ENCODE results near the gene PRRC2B.

DNA sequence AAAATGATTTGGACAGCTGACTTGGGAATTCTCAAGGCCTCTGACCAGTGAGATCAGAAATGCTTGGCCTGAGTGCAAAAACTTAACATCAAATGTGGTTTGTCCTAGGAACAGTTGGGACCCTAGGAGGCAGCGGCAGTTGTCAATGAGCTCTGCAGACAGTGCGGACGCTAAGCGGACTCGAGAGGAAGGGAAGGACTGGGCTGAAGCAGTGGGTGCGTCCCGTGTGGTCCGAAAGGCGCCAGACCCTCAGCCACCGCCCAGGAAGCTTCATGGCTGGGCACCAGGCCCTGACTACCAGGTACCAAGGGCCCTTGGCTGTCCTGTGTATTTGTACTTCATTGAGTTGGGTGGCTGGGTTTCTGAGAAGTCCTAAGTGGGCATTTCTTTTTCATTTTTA, 65.2 kb downstream of the PRRC2B start:
- TF ChIP-seq ZNF274 (IDR thresholded peaks at IDR 0.05; ENCODE audit: low read depth, low read length) (no peak), YY1 (IDR thresholded peaks at IDR 0.05; ENCODE audit: insufficient read depth, insufficient read length) (no peak)
